NCI-H146 treated with DMSO at 0.1 percent for 48 hours (cell line): ENCODE measurements around the gene TJAP1.
A peak's percentile ranks its signal among the peaks of the same experiment; 100 is the strongest.

Experiments
- DNase-seq: peaks from one replicate; lab custom pipeline; 2025; ENCODE audit not compliant: unreplicated experiment; lab: John Stamatoyannopoulos, UW

Gene TJAP1

GRCh38 chr6:43477235-43478007, at the start of gene TJAP1:
Gene TJAP1, plus strand, starts transcription at chr6:43477570. Its CDS starts 21,432 bp downstream, at chr6:43499002.
- peak; percentile 96 for DNase-seq

GRCh38 chr6:43428112-43428570, 49.2 kb upstream of the TJAP1 start:
- peak; percentile 75 for DNase-seq

DNA sequence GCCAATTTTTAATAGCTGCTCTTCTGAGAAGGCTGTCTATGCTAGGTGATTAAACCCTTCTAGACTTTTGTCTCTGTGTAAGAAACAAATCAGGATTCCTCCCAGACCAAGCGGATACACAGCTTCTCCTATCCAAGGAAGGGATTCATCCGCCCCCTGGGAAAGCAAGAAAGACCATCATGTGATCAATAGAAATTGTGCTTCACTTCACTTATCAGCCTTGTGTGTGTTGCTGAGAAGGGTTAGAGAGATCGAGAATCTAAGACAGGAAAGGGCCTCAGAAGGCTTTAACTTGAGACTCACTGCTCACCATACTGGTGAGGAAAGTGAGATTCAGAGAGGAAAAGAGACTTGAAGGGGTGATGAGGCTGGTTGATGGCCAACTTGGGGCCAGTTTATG, 48.5 kb upstream of the TJAP1 start:
- no peak for DNase-seq

DNA sequence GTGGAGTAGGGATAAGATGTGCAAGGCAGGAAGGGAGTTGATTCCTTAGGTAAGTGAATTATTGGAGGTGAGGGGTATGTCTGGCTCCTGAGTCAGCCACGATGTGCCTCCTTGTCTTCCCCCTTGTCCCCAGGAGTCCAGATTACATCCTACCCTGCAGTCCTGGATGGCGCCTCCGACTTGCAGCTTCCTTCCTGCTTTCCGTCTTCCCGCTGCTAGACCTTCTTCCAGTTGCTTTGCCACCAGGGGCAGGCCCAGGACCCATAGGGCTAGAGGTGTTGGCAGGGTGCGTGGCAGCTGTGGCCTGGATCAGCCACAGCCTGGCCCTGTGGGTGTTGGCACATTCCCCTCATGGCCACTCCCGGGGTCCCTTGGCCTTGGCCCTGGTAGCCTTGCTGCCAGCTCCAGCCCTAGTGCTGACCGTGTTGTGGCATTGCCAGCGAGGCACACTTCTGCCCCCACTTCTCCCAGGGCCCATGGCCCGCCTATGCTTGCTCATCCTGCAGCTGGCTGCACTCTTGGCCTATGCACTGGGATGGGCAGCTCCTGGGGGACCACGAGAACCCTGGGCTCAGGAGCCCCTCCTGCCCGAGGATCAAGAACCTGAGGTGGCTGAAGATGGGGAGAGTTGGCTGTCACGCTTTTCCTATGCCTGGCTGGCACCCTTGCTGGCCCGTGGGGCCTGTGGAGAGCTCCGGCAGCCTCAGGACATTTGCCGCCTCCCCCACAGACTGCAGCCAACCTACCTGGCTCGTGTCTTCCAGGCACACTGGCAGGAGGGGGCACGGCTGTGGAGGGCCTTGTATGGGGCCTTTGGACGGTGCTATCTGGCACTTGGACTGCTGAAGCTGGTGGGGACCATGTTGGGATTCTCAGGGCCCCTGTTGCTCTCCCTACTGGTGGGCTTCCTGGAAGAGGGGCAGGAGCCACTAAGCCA, 45.1 kb upstream of the TJAP1 start:
- no peak for DNase-seq

GRCh38 chr6:43433148-43433547, 44.2 kb upstream of the TJAP1 start:
- no peak for DNase-seq

GRCh38 chr6:43434001-43434840, 43.1 kb upstream of the TJAP1 start:
- DNase-seq = no peak

- DNase-seq = no peak
Observed at GRCh38 chr6:43434943-43435342, 42.4 kb upstream of the TJAP1 start.

DNA sequence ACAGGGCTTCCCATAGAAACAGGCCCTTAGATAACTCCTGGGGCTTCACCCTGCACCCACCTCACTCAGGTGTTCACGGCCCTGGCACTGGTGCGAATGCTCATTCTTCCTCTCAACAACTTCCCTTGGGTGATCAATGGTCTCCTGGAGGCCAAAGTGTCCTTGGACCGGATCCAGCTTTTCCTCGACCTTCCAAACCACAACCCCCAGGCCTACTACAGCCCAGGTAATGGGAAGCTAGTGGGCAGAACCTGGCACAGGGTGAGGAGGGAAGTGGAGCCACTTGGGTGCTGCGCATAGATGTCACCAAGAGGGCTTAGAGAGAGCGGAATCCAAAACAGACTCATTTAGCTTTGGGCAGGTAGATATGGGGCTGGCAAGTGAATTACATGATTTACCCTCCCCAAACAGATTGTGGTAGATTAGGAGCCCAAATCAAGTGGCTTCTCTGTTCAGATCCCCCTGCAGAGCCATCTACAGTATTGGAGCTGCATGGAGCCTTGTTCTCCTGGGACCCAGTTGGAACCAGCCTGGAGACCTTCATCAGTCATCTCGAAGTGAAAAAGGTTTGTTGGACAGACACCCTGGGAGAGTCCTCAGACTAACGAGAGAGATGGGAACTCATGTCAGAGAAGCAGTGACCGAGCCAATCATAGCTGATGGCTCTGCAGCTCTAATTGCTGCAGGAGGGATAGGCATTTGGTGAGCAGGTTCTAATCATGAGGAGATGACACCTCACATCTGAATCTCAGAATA, 41.5 kb upstream of the TJAP1 start:
- no peak for DNase-seq

GRCh38 chr6:43436577-43437282, 40.6 kb upstream of the TJAP1 start:
- DNase-seq = no peak

DNA sequence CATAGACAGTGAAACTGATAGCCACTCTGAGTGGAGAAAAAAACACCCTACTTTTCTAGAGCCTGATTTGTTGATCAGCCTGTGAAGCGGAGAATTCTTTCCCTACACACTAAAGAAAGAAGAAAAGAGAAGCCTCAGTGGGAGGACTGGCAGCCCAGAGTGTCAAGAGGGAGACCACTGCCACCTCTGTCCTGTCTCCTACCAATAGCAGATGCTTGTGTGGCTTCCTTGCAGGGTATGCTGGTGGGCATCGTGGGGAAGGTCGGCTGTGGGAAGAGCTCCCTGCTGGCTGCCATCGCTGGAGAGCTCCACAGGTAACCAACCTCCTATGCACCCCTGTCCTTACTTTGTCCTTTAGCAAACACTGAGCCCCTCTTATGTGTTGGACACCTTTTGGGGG, 39.7 kb upstream of the TJAP1 start:
- DNase-seq = no peak

DNA sequence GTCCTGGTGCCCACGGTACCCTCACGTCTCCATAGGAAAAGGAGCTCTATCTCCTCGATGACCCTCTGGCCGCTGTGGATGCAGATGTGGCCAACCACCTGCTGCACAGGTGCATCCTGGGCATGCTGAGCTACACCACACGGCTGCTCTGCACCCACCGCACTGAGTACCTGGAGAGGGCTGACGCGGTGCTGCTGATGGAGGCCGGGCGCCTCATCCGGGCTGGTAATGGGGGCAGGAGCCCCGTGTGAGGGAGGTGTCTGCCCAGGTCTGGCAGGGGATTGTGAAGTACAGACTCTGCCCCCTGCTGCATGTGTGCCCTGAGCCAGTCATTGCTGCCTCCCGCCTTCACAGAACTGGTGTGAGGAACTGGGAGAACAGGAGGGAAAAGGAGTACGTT, 34.4 kb upstream of the TJAP1 start:
- DNase-seq = no peak

DNA sequence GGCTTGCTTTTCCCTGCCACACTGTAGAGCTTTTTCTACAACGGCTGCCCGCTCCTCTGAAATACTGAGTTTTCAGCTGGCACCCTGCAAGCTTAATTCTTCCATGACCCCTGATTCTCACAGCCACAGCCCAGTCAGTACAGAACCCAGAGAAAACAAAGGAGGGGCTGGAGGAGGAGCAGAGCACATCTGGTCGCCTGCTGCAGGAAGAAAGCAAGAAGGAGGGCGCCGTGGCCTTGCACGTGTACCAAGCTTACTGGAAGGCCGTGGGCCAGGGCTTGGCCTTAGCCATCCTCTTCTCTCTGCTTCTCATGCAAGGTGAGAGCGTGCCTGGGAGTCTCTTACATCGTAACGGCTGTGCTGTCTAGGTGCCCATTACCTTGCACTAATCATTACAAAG, 33.3 kb upstream of the TJAP1 start:
- no peak for DNase-seq

DNA sequence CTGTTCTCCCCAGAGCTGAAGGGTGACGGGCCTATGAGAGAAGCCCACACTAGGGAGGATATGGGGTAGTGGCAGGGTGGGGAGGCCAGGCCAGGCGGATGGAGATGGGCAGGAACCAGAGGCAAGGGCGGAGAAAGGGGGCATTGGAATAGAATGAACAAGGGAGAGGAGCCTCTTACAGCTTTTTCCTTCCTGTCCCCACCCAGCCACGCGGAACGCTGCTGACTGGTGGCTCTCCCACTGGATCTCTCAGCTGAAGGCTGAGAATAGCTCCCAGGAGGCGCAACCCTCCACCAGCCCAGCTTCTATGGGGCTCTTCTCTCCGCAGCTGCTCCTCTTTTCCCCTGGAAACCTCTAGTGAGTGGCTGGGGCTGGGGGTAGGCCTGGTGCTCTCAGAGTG, 32.8 kb upstream of the TJAP1 start:
- DNase-seq = no peak

DNA sequence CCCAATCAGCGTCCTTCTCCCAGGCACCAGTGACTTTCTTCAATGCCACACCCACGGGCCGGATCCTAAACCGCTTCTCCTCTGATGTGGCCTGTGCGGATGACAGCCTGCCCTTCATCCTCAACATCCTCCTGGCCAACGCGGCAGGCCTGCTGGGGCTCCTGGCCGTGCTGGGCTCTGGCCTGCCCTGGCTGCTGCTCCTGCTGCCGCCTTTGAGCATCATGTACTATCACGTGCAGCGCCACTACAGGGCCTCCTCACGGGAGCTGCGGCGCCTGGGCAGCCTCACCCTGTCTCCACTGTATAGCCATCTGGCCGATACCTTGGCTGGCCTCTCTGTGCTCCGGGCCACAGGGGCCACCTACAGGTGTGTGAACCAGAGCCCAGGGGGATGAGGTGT, 31.8 kb upstream of the TJAP1 start:
- no peak for DNase-seq

DNA sequence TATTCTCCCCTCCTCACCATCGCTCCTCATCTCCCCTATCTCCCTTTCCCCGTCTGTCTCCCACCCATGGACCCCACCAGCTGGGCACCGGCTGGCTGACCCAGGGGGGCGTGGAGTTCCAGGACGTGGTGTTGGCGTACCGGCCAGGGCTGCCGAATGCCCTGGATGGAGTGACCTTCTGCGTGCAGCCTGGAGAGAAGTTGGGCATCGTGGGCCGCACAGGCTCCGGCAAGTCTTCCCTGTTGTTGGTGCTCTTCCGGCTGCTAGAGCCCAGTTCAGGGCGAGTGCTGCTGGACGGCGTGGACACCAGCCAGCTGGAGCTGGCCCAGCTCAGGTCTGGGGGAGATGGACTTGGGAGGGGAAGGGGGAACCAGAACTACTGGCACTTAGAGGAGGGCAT, 29.8 kb upstream of the TJAP1 start:
- no peak for DNase-seq

DNA sequence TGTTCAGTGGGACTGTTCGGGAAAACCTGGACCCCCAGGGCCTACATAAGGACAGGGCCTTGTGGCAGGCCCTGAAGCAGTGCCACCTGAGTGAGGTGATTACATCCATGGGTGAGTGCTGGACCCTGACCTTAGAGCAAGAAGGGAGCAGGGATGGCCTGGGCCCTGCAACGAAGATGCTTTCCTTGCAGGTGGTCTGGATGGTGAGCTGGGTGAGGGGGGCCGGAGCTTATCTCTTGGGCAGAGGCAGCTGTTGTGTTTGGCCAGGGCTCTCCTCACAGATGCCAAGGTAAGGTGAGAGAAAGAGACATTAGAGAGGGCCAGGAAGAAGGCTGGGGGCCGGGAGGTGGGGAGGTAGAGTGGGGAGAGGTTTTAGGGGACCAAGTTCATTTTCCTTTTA, 28.5 kb upstream of the TJAP1 start:
- DNase-seq = no peak

DNA sequence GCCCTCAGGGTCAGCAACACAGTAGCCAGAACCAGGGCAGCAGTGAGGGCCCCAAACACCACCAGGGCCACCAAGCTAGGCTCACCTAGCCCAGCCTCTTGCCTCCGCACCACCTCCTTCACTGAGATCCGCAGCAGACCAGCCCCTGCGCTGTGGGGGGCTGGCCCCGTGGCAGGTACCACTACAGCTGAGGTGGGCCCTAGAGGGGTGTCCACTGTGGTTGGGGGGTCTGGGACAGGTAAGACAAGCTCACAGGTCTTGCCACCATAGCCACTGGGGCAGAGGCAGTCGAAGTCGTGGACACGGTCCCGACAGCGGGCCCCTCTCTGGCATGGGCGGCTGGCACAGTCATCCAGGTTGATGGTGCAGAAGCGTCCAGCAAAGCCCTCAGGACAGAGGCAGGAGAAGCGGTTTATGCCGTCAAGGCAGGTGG, 26.7 kb upstream of the TJAP1 start:
- no peak for DNase-seq

DNA sequence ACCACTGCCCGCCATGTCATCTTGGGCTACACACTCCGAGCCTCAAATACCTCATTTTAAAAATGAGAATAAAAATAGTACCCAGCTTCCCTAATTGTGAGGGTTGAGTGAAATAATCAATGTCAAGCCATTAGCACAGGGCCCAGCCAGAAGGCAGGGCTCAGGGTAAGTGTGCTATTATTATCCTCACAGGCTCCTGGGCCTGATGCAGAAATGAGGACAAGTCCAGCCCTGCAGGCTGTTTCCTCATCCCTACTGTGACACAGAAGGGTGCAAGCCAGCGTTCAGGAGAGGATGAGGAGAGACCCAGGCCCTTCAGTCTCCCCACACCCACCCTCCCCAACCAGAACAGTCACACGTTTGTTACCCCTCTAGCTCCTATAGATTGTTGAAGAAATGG, 26.0 kb upstream of the TJAP1 start:
- no peak for DNase-seq

DNA sequence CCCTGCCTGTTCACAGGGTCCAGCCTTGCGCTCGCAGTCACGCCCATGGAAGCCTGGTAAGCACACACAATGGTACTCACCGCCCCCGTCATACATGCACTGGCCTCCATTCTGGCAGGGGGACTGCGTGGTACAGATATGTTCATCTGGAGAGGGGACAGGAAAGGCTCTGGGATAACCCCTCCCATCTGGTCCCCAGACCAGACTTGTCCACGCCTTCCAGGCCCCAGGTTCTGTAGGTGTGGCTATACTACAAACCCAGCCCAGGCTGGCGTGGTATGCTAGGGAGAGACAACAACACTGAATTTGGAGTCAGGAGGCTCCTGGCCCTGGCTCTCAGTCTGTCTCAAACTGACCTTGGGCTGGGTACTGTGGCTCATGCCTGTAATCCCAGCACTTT, 25.4 kb upstream of the TJAP1 start:
- DNase-seq = no peak

GRCh38 chr6:43452896-43453295, 24.5 kb upstream of the TJAP1 start:
- DNase-seq = no peak
